ENCODE results near the gene COL6A2. TPM values are rescaled to one million over a fixed set of nuclear protein-coding genes. Genes with fewer than 3 reads are reported as not detected.

COL6A2 gene
- total and polyA plus RNA-seq, 10 of the 15 experiments (the other 5 are each of a cell fraction or from before 2014, with no cell fraction given) = 0.16 to 1.3 (median 0.34) TPM; not detected in 7

GRCh38 chr21:46121286-46122221, 23.6 kb downstream of the COL6A2 start:
- ChIA-PET CTCF (no interaction called here), RAD21 (ENCODE audit: unreplicated experiment) (no interaction called here), SMC1A (ENCODE audit: uncharacterized antibody, unreplicated experiment) (no interaction called here), POLR2A (no interaction called here)
- Histone ChIP-seq H3K79me2 (ENCODE audit: control insufficient read depth, insufficient read depth, low read length) (no peaks in the 10 kb centered on the region), H3K9me3 (replicated peaks; ENCODE audit: control insufficient read depth, insufficient read depth, low read length) (no peaks in the 10 kb centered on the region), H3K4me1 (ENCODE audit: control insufficient read depth, insufficient read depth, low read length) (no peaks in the 10 kb centered on the region), H3K4me3 (no peak overlapping the region), H3K27me3 (replicated peaks in 1 of 2; ENCODE audit: control insufficient read depth in 2 of 2, insufficient read depth in 2 of 2, low read length in 1 of 2) (no peaks in the 10 kb centered on the region), H3K9ac (ENCODE audit: control insufficient read depth, insufficient read depth, low read length) (no peak overlapping the region), H3K4me2 (ENCODE audit: control insufficient read depth, insufficient read depth) (no peak overlapping the region), H2AFZ (ENCODE audit: control insufficient read depth, low read depth, low read length) (no peak overlapping the region), H3K27ac (ENCODE audit: control insufficient read depth, insufficient read depth) (no peak overlapping the region), H4K20me1 (ENCODE audit: control insufficient read depth, insufficient read depth) (no peaks in the 10 kb centered on the region), H3K36me3 (ENCODE audit: control insufficient read depth in 2 of 2, insufficient read depth in 2 of 2, low read length in 1 of 2) (no peaks in the 10 kb centered on the region)
- FAIRE-seq = no peak
- 30% methylated on average over 28 of the region's 29 CpGs for WGBS (ENCODE audit: insufficient coverage, insufficient replicate concordance, low lambda C conversion rate, missing lambda C conversion rate)
- in situ Hi-C loops (cut with MboI) = no loop called here
- intact Hi-C loops (cut with micrococcal nuclease; ENCODE audit: unreplicated experiment) = no loop called here
- ATAC-seq = no peak
- no peak for DNase-seq (ENCODE audit: low read depth, low spot score)
- BruUV-seq (replicated peaks) = no TSS peak
- TF ChIP-seq BCL11A (IDR thresholded peaks at IDR 0.05; ENCODE audit: low read depth, low read length) = no peak
- TF ChIP-seq FOXM1 (IDR thresholded peaks at IDR 0.05; ENCODE audit: low read depth, low read length) = no peak
- no peak for TF ChIP-seq PAX8 (IDR thresholded peaks at IDR 0.05)
- no peak for TF ChIP-seq HSF1 (IDR thresholded peaks at IDR 0.05; ENCODE audit: low read depth, low read length)
- TF ChIP-seq RELA (IDR thresholded peaks at IDR 0.05; ENCODE audit: borderline replicate concordance, partially characterized antibody) = no peak
- no peak for TF ChIP-seq TCF7 (IDR thresholded peaks at IDR 0.05; ENCODE audit: borderline replicate concordance)
- TF ChIP-seq MEF2B (IDR thresholded peaks at IDR 0.05; ENCODE audit: partially characterized antibody, poor library complexity, severe bottlenecking) = no peak
- TF ChIP-seq RB1 (IDR thresholded peaks at IDR 0.05; ENCODE audit: borderline replicate concordance) = no peak
- TF ChIP-seq MLLT1 (IDR thresholded peaks at IDR 0.05) = no peak
- TF ChIP-seq YBX1 (IDR thresholded peaks at IDR 0.05) = no peak
- no peak for TF ChIP-seq SP1 (IDR thresholded peaks at IDR 0.05; ENCODE audit: low read depth, low read length)
- TF ChIP-seq SRF (IDR thresholded peaks at IDR 0.05; ENCODE audit: low read depth in 2 of 2, low read length in 2 of 2) = no peak
- no peak for TF ChIP-seq ZNF687 (IDR thresholded peaks at IDR 0.05)
- TF ChIP-seq ATF2 (IDR thresholded peaks at IDR 0.05; ENCODE audit: low read length) = no peak
- TF ChIP-seq EED (IDR thresholded peaks at IDR 0.05; ENCODE audit: low read depth) = no peak
